Astrocyte (in vitro differentiated cells and primary cell): ENCODE results near the gene EARS2. TPM values are rescaled to one million over a fixed set of nuclear protein-coding genes. Genes with fewer than 3 reads are reported as not detected.

Experiments used
- DNase-seq: peaks from one replicate; pipeline ENCODE4 v3.0.0-alpha.2; 2010; ENCODE audit warnings: low read depth
- FAIRE-seq: peaks from 2 replicates; lab custom pipeline; 2011; peaks lifted over from hg19 to GRCh38; lab: Jason Lieb, UNC
- H2AFZ ChIP-seq: 2 replicates; pipeline ENCODE4 v1.6.0; 2012; ENCODE audit warnings: low read depth, low read length, inconsistent platforms
- H3K27ac ChIP-seq: 2 replicates; pipeline ENCODE4 v1.5.1; 2011; ENCODE audit warnings: low read depth, low read length, inconsistent platforms
- H3K27me3 ChIP-seq: 2 replicates; pipeline ENCODE4 v1.6.0; 2011; ENCODE audit warnings: low read length, inconsistent platforms; ENCODE audit not compliant: insufficient read depth
- H3K36me3 ChIP-seq: 2 replicates; pipeline ENCODE4 v1.5.1; 2011; ENCODE audit warnings: low read length, inconsistent platforms; ENCODE audit not compliant: insufficient read depth
- H3K4me1 ChIP-seq: 2 replicates; pipeline ENCODE4 v1.5.1; 2011; ENCODE audit warnings: low read length, inconsistent platforms; ENCODE audit not compliant: insufficient read depth
- H3K4me2 ChIP-seq: 2 replicates; pipeline ENCODE4 v1.6.0; 2012; ENCODE audit warnings: low read length, inconsistent platforms
- H3K4me3 ChIP-seq: 2 replicates; pipeline ENCODE4 v1.5.1; 2011; ENCODE audit warnings: low read depth, mild to moderate bottlenecking, low read length, inconsistent platforms; ENCODE audit not compliant: insufficient read depth
- H3K79me2 ChIP-seq: 2 replicates; pipeline ENCODE4 v1.6.0; 2012; ENCODE audit warnings: mild to moderate bottlenecking, low read length, inconsistent platforms; ENCODE audit not compliant: insufficient read depth
- H3K9ac ChIP-seq: 2 replicates; pipeline ENCODE4 v1.6.0; 2012; ENCODE audit warnings: mild to moderate bottlenecking, low read length, inconsistent platforms
- H3K9me3 ChIP-seq: 2 replicates; pipeline ENCODE4 v1.5.1; 2012; ENCODE audit warnings: low read depth, mild to moderate bottlenecking, low read length, inconsistent platforms; ENCODE audit not compliant: insufficient read depth
- H4K20me1 ChIP-seq: 2 replicates; pipeline ENCODE4 v1.6.0; 2012; ENCODE audit warnings: low read length, inconsistent platforms; ENCODE audit not compliant: insufficient read depth
- H3K27ac Mint-ChIP-seq: one replicate; pipeline ENCODE4 v1.8.0; 2021; ENCODE audit warnings: mild to moderate bottlenecking, mixed read lengths; ENCODE audit not compliant: unreplicated experiment
- H3K27me3 Mint-ChIP-seq: one replicate; pipeline ENCODE4 v1.8.0; 2021; ENCODE audit warnings: low read depth, mixed read lengths; ENCODE audit not compliant: unreplicated experiment
- H3K36me3 Mint-ChIP-seq: one replicate; pipeline ENCODE4 v1.8.0; 2021; ENCODE audit warnings: low read depth, mixed read lengths; ENCODE audit not compliant: unreplicated experiment
- H3K4me1 Mint-ChIP-seq: one replicate; pipeline ENCODE4 v1.8.0; 2021; ENCODE audit warnings: low read depth, mixed read lengths; ENCODE audit not compliant: unreplicated experiment
- H3K4me3 Mint-ChIP-seq: one replicate; pipeline ENCODE4 v1.8.0; 2021; ENCODE audit warnings: mild to moderate bottlenecking, moderate library complexity, mixed read lengths; ENCODE audit not compliant: unreplicated experiment
- H3K9me3 Mint-ChIP-seq: one replicate; pipeline ENCODE4 v1.8.0; 2021; ENCODE audit warnings: mild to moderate bottlenecking, mixed read lengths; ENCODE audit not compliant: unreplicated experiment
- CTCF ChIP-seq: IDR thresholded peaks from 2 replicates; pipeline ENCODE4 v1.5.1; 2011; ENCODE audit warnings: low read depth, mild to moderate bottlenecking, inconsistent platforms, low read length, moderate library complexity; ENCODE audit not compliant: insufficient read depth
- EZH2 ChIP-seq: IDR thresholded peaks from 2 replicates; pipeline ENCODE4 v1.6.1; 2012; ENCODE audit warnings: mild to moderate bottlenecking, low read length, inconsistent platforms; ENCODE audit not compliant: insufficient read depth
- total RNA-seq: library from RNA; stranded (reverse); gene quantifications from 2 replicates; pipeline ENCODE4 v1.2.1, GENCODE V29; 2021

The EARS2 gene
- total RNA-seq, 1 donor from 2014 or later = 19.4 TPM

- TF ChIP-seq CTCF (no peak), EZH2 (no peak)
- Mint-ChIP-seq H3K4me3 (no peak overlapping the region), H3K27me3 (no peaks in the 10 kb centered on the region), H3K36me3 (peaks cover 24% of the 10 kb centered on the region), H3K4me1 (peaks cover 15% of the 10 kb centered on the region), H3K9me3 (no peaks in the 10 kb centered on the region), H3K27ac (peak overlapping the region; percentile 41)
- Histone ChIP-seq H3K4me1 (no peaks in the 10 kb centered on the region), H3K27me3 (no peaks in the 10 kb centered on the region), H2AFZ (no peak overlapping the region), H4K20me1 (peaks cover 75% of the 10 kb centered on the region), H3K4me3 (no peak overlapping the region), H3K27ac (no peak overlapping the region), H3K4me2 (no peak overlapping the region), H3K79me2 (peaks cover 11% of the 10 kb centered on the region), H3K9me3 (no peaks in the 10 kb centered on the region), H3K9ac (no peak overlapping the region), H3K36me3 (peaks cover 57% of the 10 kb centered on the region)
- DNase-seq = no peak
- no peak for FAIRE-seq
These were observed 10.5 kb upstream of the EARS2 start for GRCh38 chr16:23567602-23568001.

- H3K27me3 ChIP-seq = no peaks in the 10 kb centered on the region
- H3K4me1 ChIP-seq = no peaks in the 10 kb centered on the region
- H3K36me3 ChIP-seq = peaks cover 58% of the 10 kb centered on the region
- Mint-ChIP-seq H3K4me3 (no peak overlapping the region), H3K27me3 (no peaks in the 10 kb centered on the region), H3K36me3 (peaks cover 27% of the 10 kb centered on the region), H3K4me1 (peaks cover 17% of the 10 kb centered on the region), H3K27ac (peak overlapping the region; percentile 80), H3K9me3 (no peaks in the 10 kb centered on the region)
- no peak for FAIRE-seq
- H3K9me3 ChIP-seq = no peaks in the 10 kb centered on the region
- H2AFZ ChIP-seq = no peak overlapping the region
- peaks cover 15% of the 10 kb centered on the region for H3K79me2 ChIP-seq
- peaks cover 76% of the 10 kb centered on the region for H4K20me1 ChIP-seq
- no peak overlapping the region for H3K9ac ChIP-seq
- H3K4me2 ChIP-seq = no peak overlapping the region
- no peak overlapping the region for H3K27ac ChIP-seq
- TF ChIP-seq EZH2 (no peak), CTCF (no peak)
- no peak for DNase-seq
- no peak overlapping the region for H3K4me3 ChIP-seq
These were observed 9.6 kb upstream of the EARS2 start for GRCh38 chr16:23566724-23567123.

GRCh38 chr16:23564575-23565363 lies 7.6 kb upstream of the EARS2 start:
- Mint-ChIP-seq H3K9me3 (no peaks in the 10 kb centered on the region), H3K27me3 (no peaks in the 10 kb centered on the region), H3K4me3 (no peak overlapping the region), H3K27ac (no peak overlapping the region), H3K36me3 (peaks cover 31% of the 10 kb centered on the region), H3K4me1 (peaks cover 26% of the 10 kb centered on the region)
- H3K4me3 ChIP-seq = no peak overlapping the region
- H3K27ac ChIP-seq = no peak overlapping the region
- H3K9ac ChIP-seq = no peak overlapping the region
- TF ChIP-seq CTCF = no peak
- TF ChIP-seq EZH2 = no peak
- peaks cover 81% of the 10 kb centered on the region for H4K20me1 ChIP-seq
- DNase-seq = peak; percentile 1
- no peaks in the 10 kb centered on the region for H3K4me1 ChIP-seq
- no peaks in the 10 kb centered on the region for H3K27me3 ChIP-seq
- no peaks in the 10 kb centered on the region for H3K9me3 ChIP-seq
- peaks cover 35% of the 10 kb centered on the region for H3K79me2 ChIP-seq
- no peak for FAIRE-seq
- peaks cover 67% of the 10 kb centered on the region for H3K36me3 ChIP-seq
- H2AFZ ChIP-seq = no peak overlapping the region
- H3K4me2 ChIP-seq = no peak overlapping the region
